HG02642 (cell line): ENCODE data around the gene THAP11.

ENCODE experiments used
- ATAC-seq: cut with Tn5 transposase; IDR thresholded peaks from one replicate; pipeline ENCODE4 v1.9.1; 2021; ENCODE audit warnings: mild to moderate bottlenecking; ENCODE audit not compliant: unreplicated experiment, poor library complexity

Gene THAP11

GRCh38 chr16:67841816-67842508, at the start of gene THAP11:
THAP11 (plus strand) TSS chr16:67842320; CDS start chr16:67842555, 235 bp downstream.
- peak; percentile 52 for ATAC-seq

- no peak for ATAC-seq
Measured at GRCh38 chr16:67796099-67796718, 45.9 kb upstream of the THAP11 start.

- no peak for ATAC-seq
Measured at GRCh38 chr16:67800338-67800926, 41.7 kb upstream of the THAP11 start.

GRCh38 chr16:67801241-67801640, 40.9 kb upstream of the THAP11 start:
- no peak for ATAC-seq

- ATAC-seq = no peak
Measured at GRCh38 chr16:67801883-67802282, 40.2 kb upstream of the THAP11 start.

- ATAC-seq = no peak
Measured at GRCh38 chr16:67803894-67804293, 38.2 kb upstream of the THAP11 start.

GRCh38 chr16:67804853-67805542, 37.1 kb upstream of the THAP11 start:
- ATAC-seq = no peak

GRCh38 chr16:67805718-67806427, 36.2 kb upstream of the THAP11 start:
- ATAC-seq = peak; percentile 3

- ATAC-seq = peak; percentile 89
Measured at GRCh38 chr16:67806428-67807147, 35.5 kb upstream of the THAP11 start, which contains the start of the genes RANBP10 and TSNAXIP1. RANBP10 (minus strand) TSS chr16:67806560; CDS start chr16:67806536, 24 bp downstream. TSNAXIP1 (plus strand) TSS chr16:67806889; CDS start chr16:67807150, 261 bp downstream.

- ATAC-seq = no peak
Measured at GRCh38 chr16:67807148-67807682, 34.9 kb upstream of the THAP11 start.

- ATAC-seq = no peak
Measured at GRCh38 chr16:67811899-67812298, 30.2 kb upstream of the THAP11 start.

- ATAC-seq = no peak
Measured at GRCh38 chr16:67814567-67814966, 27.6 kb upstream of the THAP11 start.

GRCh38 chr16:67820608-67821259, 21.4 kb upstream of the THAP11 start:
- ATAC-seq = no peak

GRCh38 chr16:67822511-67822910, 19.6 kb upstream of the THAP11 start:
- ATAC-seq = no peak

- no peak for ATAC-seq
Measured at GRCh38 chr16:67825119-67825518, 17.0 kb upstream of the THAP11 start.

- ATAC-seq = no peak
Measured at GRCh38 chr16:67825906-67826305, 16.2 kb upstream of the THAP11 start.

- ATAC-seq = no peak
Measured at GRCh38 chr16:67828651-67829050, 13.5 kb upstream of the THAP11 start.

- no peak for ATAC-seq
Measured at GRCh38 chr16:67833030-67833414, 9.1 kb upstream of the THAP11 start.
